SK-N-MC (cell line): ENCODE results near the gene STARD10.

Experiments used
- EZH2 ChIP-seq: fragments of 200-600 bp; sonication (generic); IDR thresholded peaks from one replicate; pipeline ENCODE4 v1.6.1; 2017; ENCODE audit warnings: antibody characterized with exemption
- FOXP2 ChIP-seq: optimal IDR thresholded peaks from 2 replicates; pipeline ENCODE3; 2011; ENCODE audit warnings: mild to moderate bottlenecking, moderate library complexity; ENCODE audit not compliant: insufficient read depth; ENCODE audit errors: extremely low read length, control extremely low read depth
- POLR2AphosphoS5 ChIP-seq: IDR thresholded peaks from 2 replicates; pipeline ENCODE4 v1.6.1; 2012; ENCODE audit warnings: mild to moderate bottlenecking, low read depth, low read length, borderline replicate concordance

GRCh38 chr11:72840780-72841179, 46.9 kb upstream of the STARD10 start:
- TF ChIP-seq EZH2 (no peak), POLR2AphosphoS5 (no peak), FOXP2 (no peak)
